GM19328 (cell line): ENCODE data around the gene CD44.

Experiments
- ATAC-seq: cut with Tn5 transposase; IDR thresholded peaks from one replicate; pipeline ENCODE4 v1.9.1; 2021; ENCODE audit warnings: mild to moderate bottlenecking, moderate library complexity; ENCODE audit not compliant: unreplicated experiment

CD44 gene

GRCh38 chr11:35234460-35235156 is 95.6 kb downstream of the CD44 start:
- no peak for ATAC-seq

GRCh38 chr11:35235157-35235468 is 96.1 kb downstream of the CD44 start:
- ATAC-seq, result no peak

- ATAC-seq, result no peak
These were observed 96.5 kb downstream of the CD44 start for GRCh38 chr11:35235498-35235897.

GRCh38 chr11:35235936-35236666 is 97.1 kb downstream of the CD44 start:
- no peak for ATAC-seq

GRCh38 chr11:35236667-35237003 is 97.7 kb downstream of the CD44 start:
- ATAC-seq, result no peak

GRCh38 chr11:35237351-35237750 is 98.4 kb downstream of the CD44 start:
- no peak for ATAC-seq

GRCh38 chr11:35237860-35238715 is 99.1 kb downstream of the CD44 start:
- no peak for ATAC-seq

- no peak for ATAC-seq
These were observed 99.9 kb downstream of the CD44 start for GRCh38 chr11:35238882-35239281.

- no peak for ATAC-seq
These were observed 100.6 kb downstream of the CD44 start for GRCh38 chr11:35239471-35240075.

- no peak for ATAC-seq
These were observed 102.1 kb downstream of the CD44 start for GRCh38 chr11:35241083-35241482.

- no peak for ATAC-seq
These were observed 102.6 kb downstream of the CD44 start for GRCh38 chr11:35241531-35241930.

GRCh38 chr11:35242412-35243242 is 103.7 kb downstream of the CD44 start:
- no peak for ATAC-seq

GRCh38 chr11:35243774-35244173 is 104.8 kb downstream of the CD44 start:
- ATAC-seq, result no peak

- ATAC-seq, result no peak
These were observed 106.1 kb downstream of the CD44 start for GRCh38 chr11:35245056-35245455.

GRCh38 chr11:35245786-35246185 is 106.8 kb downstream of the CD44 start:
- no peak for ATAC-seq

- ATAC-seq, result no peak
These were observed 107.8 kb downstream of the CD44 start for GRCh38 chr11:35246745-35247144.

GRCh38 chr11:35247428-35247827 is 108.5 kb downstream of the CD44 start:
- ATAC-seq, result no peak

- ATAC-seq, result no peak
These were observed 108.9 kb downstream of the CD44 start for GRCh38 chr11:35247863-35248262.

GRCh38 chr11:35248558-35249323 is 109.8 kb downstream of the CD44 start:
- no peak for ATAC-seq

- no peak for ATAC-seq
These were observed 111.2 kb downstream of the CD44 start for GRCh38 chr11:35250192-35250591.
